Activated T-helper 2 cell treated with anti-CD3 and anti-CD28 coated beads, Interferon-gamma antibody, Interleukin-2, Interleukin-4, amounts not matched to agents 10 μg/mL and 5 μg/mL and 100 μg/mL, durations not matched to agents 14 hours and 24 hours and 36 hours (primary cell): ENCODE data around the gene EPS8L3. TPM values are rescaled to one million over a fixed set of nuclear protein-coding genes. Genes with fewer than 3 reads are reported as not detected.

Source experiments
- DNase-seq: peaks from one replicate; pipeline ENCODE4 v3.0.0; 2021; ENCODE audit warnings: low spot score
- H3K27ac Mint-ChIP-seq: one replicate; pipeline ENCODE4 v1.8.0; 2021; ENCODE audit warnings: mixed read lengths
- H3K27me3 Mint-ChIP-seq: one replicate; pipeline ENCODE4 v1.8.0; 2021; ENCODE audit warnings: low read depth, mixed read lengths
- H3K36me3 Mint-ChIP-seq: one replicate; pipeline ENCODE4 v1.8.0; 2021; ENCODE audit warnings: low read depth, mixed read lengths
- H3K4me1 Mint-ChIP-seq: one replicate; pipeline ENCODE4 v1.8.0; 2021; ENCODE audit warnings: low read depth, mixed read lengths
- H3K4me3 Mint-ChIP-seq: one replicate; pipeline ENCODE4 v1.8.0; 2021; ENCODE audit warnings: low read depth, mild to moderate bottlenecking, moderate library complexity, mixed read lengths
- H3K9me3 Mint-ChIP-seq: one replicate; pipeline ENCODE4 v1.8.0; 2021; ENCODE audit warnings: mixed read lengths
- intact Hi-C: fragments of 100-400 bp; cut with micrococcal nuclease; formaldehyde crosslinking; loops from one replicate; pipeline ENCODE4 v1.15.1; 2023
- total RNA-seq: library from RNA; stranded (reverse); gene quantifications from 2 replicates; pipeline ENCODE4 v1.2.3, GENCODE V29; 2022

EPS8L3 gene
- total RNA-seq, 1 donor from 2014 or later = not detected

- Mint-ChIP-seq H3K27me3 (peaks cover 22% of the 10 kb centered on the region), H3K36me3 (no peaks in the 10 kb centered on the region), H3K27ac (no peak overlapping the region), H3K9me3 (no peaks in the 10 kb centered on the region), H3K4me1 (peaks cover 2% of the 10 kb centered on the region), H3K4me3 (no peak overlapping the region)
- intact Hi-C loops = no loop called here
- DNase-seq = no peak
Measured at GRCh38 chr1:109724933-109725332, 38.8 kb downstream of the EPS8L3 start.

DNA sequence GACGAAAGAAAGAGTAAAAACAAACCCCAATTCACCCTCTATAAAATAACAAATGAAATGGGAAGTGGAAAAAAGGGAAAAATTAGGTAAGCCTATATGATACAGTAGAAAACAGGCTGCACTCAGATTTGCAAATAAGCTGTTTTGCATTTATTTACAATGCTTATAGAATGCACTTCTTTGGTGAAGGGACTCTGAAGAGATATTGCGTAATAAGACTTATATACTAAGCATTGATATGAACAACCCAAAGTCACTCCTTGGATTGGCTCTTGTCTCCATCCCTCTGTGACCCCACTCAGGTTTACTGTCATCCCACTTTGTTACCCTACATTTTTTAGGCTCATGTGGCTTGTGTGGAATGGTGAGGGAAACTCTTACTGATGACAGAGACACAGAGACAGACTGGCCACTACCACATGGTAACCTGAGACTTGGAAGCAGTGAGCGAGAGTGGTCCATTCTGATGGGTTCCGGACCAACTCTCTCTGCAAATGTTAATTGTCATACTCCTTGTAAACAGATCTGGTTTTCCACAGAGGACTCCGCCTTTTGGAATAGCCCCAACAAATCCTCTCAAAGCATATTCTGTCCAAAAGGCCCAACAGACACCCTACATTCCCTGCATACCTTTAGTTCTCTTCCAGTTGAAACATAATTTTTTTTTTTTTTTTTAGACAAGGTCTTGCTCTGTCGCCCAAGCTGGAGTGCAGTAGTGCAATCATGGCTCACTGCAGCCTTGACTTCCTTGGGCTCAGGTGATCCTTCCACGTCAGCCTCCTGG, 40.6 kb downstream of the EPS8L3 start:
- intact Hi-C loops = no loop called here
- Mint-ChIP-seq H3K36me3 (no peaks in the 10 kb centered on the region), H3K27ac (no peak overlapping the region), H3K4me1 (peaks cover 6% of the 10 kb centered on the region), H3K9me3 (no peaks in the 10 kb centered on the region), H3K4me3 (no peak overlapping the region), H3K27me3 (peaks cover 19% of the 10 kb centered on the region)
- no peak for DNase-seq

DNA sequence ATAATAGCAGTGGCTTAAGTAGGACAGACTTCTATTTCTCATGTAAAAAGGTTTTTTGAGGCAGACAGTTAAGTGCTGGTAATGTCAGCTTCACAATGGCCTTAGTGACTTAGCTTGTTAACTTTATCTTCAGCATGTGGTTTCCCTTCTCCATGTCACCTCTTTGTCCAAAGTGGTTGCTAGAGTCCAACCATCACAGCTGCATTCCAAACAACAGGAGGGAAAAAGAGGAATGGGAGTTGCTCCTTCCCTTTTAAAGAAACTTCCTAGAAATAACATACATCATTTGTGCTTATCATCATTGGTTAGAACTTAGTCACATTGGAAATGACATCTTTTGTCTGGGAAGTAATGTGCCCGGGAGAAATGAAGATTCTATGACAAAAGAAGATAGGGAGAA, 41.8 kb downstream of the EPS8L3 start:
- peaks cover 19% of the 10 kb centered on the region for H3K27me3 Mint-ChIP-seq
- DNase-seq = no peak
- no peak overlapping the region for H3K4me3 Mint-ChIP-seq
- H3K27ac Mint-ChIP-seq = no peak overlapping the region
- H3K36me3 Mint-ChIP-seq = no peaks in the 10 kb centered on the region
- no peaks in the 10 kb centered on the region for H3K9me3 Mint-ChIP-seq
- peaks cover 6% of the 10 kb centered on the region for H3K4me1 Mint-ChIP-seq
- intact Hi-C loops = no loop called here

- intact Hi-C loops = no loop called here
- no peaks in the 10 kb centered on the region for H3K36me3 Mint-ChIP-seq
- no peak overlapping the region for H3K4me3 Mint-ChIP-seq
- no peaks in the 10 kb centered on the region for H3K9me3 Mint-ChIP-seq
- peaks cover 19% of the 10 kb centered on the region for H3K27me3 Mint-ChIP-seq
- H3K4me1 Mint-ChIP-seq = peaks cover 6% of the 10 kb centered on the region
- no peak for DNase-seq
- H3K27ac Mint-ChIP-seq = no peak overlapping the region
Measured at GRCh38 chr1:109721042-109721441, 42.7 kb downstream of the EPS8L3 start.

- intact Hi-C loops = no loop called here
- Mint-ChIP-seq H3K4me1 (peaks cover 6% of the 10 kb centered on the region), H3K36me3 (no peaks in the 10 kb centered on the region), H3K9me3 (no peaks in the 10 kb centered on the region), H3K4me3 (no peak overlapping the region), H3K27ac (no peak overlapping the region), H3K27me3 (peaks cover 15% of the 10 kb centered on the region)
- DNase-seq = no peak
Measured at GRCh38 chr1:109719337-109719837, 44.3 kb downstream of the EPS8L3 start.

GRCh38 chr1:109718495-109718894, 45.2 kb downstream of the EPS8L3 start:
- intact Hi-C loops = no loop called here
- Mint-ChIP-seq H3K9me3 (no peaks in the 10 kb centered on the region), H3K27me3 (peaks cover 14% of the 10 kb centered on the region), H3K36me3 (no peaks in the 10 kb centered on the region), H3K4me1 (peaks cover 6% of the 10 kb centered on the region), H3K4me3 (no peak overlapping the region), H3K27ac (no peak overlapping the region)
- DNase-seq = no peak

DNA sequence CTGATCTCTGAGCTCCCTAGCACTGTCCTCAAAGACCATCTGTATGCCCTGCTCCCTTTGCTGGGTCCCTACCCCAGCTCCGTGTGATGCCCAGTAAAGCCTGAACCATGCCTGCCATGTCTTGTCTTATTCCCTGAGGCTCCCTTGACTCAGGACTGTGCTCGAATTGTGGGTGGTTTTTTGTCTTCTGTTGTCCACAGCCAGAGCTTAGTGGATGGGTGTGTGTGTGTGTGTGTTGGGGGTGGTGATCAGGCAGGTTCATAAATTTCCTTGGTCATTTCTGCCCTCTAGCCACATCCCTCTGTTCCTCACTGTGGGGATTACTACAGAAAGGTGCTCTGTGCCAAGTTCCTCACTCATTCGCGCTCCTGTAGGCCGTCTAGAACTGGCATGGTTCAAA, 46.0 kb downstream of the EPS8L3 start:
- no peaks in the 10 kb centered on the region for H3K9me3 Mint-ChIP-seq
- no peak overlapping the region for H3K4me3 Mint-ChIP-seq
- DNase-seq = no peak
- peaks cover 16% of the 10 kb centered on the region for H3K27me3 Mint-ChIP-seq
- no peak overlapping the region for H3K27ac Mint-ChIP-seq
- no peaks in the 10 kb centered on the region for H3K36me3 Mint-ChIP-seq
- peaks cover 6% of the 10 kb centered on the region for H3K4me1 Mint-ChIP-seq
- intact Hi-C loops = no loop called here

GRCh38 chr1:109716570-109717090, 47.1 kb downstream of the EPS8L3 start:
- intact Hi-C loops = no loop called here
- Mint-ChIP-seq H3K4me1 (peaks cover 6% of the 10 kb centered on the region), H3K27me3 (peaks cover 14% of the 10 kb centered on the region), H3K4me3 (no peak overlapping the region), H3K9me3 (no peaks in the 10 kb centered on the region), H3K27ac (no peak overlapping the region), H3K36me3 (no peaks in the 10 kb centered on the region)
- no peak for DNase-seq

DNA sequence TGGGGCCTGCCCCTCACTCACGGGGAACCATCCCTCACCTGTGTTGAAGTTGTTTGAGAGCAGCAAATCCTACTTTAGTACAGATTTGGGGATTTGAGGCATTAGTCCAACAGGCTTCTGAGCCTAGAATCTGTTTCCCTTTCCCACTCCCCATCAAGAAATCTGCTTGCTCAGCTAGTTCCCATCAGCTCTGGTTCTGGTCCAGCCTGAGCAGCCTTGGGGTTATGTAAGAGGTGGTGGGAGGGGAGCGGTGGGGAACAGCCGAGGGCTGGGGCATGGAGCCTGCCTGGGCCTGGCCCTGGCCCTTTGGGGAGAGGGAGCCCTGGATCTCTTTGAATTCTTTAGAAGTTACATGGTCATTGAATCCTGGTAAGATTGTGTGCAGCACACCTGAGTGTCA, 47.6 kb downstream of the EPS8L3 start:
- intact Hi-C loops = no loop called here
- H3K9me3 Mint-ChIP-seq = no peaks in the 10 kb centered on the region
- peaks cover 6% of the 10 kb centered on the region for H3K4me1 Mint-ChIP-seq
- H3K27ac Mint-ChIP-seq = no peak overlapping the region
- peaks cover 12% of the 10 kb centered on the region for H3K27me3 Mint-ChIP-seq
- no peak overlapping the region for H3K4me3 Mint-ChIP-seq
- DNase-seq = no peak
- no peaks in the 10 kb centered on the region for H3K36me3 Mint-ChIP-seq

DNA sequence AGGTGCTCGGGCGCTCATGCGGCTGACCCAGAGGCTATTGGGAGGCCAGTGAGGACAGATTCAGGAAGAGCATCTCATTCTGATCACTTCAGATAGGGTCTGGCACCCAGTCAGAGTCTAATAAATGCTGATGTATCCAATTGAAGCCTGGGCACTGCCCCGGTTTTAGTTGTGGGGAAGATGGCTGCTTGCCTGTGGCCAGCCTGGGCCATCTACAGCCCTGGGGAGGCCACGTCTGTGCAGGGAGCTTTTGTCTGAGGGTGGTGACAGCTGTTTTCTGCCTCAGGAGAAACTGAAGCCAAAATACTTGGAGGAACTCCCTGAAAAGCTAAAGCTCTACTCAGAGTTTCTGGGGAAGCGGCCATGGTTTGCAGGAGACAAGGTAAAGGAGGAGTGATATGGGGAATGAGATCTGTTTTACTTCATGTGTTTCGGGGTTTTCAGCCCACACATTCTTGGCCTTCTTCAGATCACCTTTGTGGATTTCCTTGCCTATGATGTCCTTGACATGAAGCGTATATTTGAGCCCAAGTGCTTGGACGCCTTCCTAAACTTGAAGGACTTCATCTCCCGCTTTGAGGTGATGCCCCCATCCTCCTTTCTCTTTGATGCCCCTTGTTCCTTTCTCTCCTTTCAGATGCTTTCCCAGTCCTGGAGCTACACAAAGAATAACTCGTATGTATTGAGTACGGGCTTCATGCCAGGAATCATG, 48.9 kb downstream of the EPS8L3 start:
- no peak overlapping the region for H3K4me3 Mint-ChIP-seq
- H3K27me3 Mint-ChIP-seq = peaks cover 5% of the 10 kb centered on the region
- no peaks in the 10 kb centered on the region for H3K36me3 Mint-ChIP-seq
- H3K9me3 Mint-ChIP-seq = no peaks in the 10 kb centered on the region
- DNase-seq = no peak
- peaks cover 4% of the 10 kb centered on the region for H3K4me1 Mint-ChIP-seq
- intact Hi-C loops = no loop called here
- H3K27ac Mint-ChIP-seq = no peak overlapping the region

DNA sequence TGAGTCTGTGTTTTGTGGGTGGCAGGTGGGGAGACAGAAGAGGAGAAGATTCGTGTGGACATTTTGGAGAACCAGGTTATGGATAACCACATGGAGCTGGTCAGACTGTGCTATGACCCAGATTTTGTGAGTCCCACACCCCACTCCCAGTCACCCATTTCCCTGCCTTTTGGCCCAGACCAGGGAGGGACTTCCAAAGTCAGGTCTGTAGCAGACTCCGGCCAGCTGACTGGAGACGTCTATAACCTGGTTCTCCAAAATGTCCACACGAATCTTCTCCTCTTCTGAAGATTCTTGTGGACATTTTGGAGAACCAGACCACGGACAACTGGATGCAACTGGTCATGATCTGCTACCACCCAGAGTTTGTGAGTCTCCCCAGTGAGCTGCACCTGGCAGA, 50.1 kb downstream of the EPS8L3 start:
- no peaks in the 10 kb centered on the region for H3K4me1 Mint-ChIP-seq
- no peak overlapping the region for H3K27ac Mint-ChIP-seq
- peaks cover 9% of the 10 kb centered on the region for H3K9me3 Mint-ChIP-seq
- peaks cover 2% of the 10 kb centered on the region for H3K36me3 Mint-ChIP-seq
- peaks cover 5% of the 10 kb centered on the region for H3K27me3 Mint-ChIP-seq
- intact Hi-C loops = no loop called here
- no peak overlapping the region for H3K4me3 Mint-ChIP-seq
- no peak for DNase-seq

DNA sequence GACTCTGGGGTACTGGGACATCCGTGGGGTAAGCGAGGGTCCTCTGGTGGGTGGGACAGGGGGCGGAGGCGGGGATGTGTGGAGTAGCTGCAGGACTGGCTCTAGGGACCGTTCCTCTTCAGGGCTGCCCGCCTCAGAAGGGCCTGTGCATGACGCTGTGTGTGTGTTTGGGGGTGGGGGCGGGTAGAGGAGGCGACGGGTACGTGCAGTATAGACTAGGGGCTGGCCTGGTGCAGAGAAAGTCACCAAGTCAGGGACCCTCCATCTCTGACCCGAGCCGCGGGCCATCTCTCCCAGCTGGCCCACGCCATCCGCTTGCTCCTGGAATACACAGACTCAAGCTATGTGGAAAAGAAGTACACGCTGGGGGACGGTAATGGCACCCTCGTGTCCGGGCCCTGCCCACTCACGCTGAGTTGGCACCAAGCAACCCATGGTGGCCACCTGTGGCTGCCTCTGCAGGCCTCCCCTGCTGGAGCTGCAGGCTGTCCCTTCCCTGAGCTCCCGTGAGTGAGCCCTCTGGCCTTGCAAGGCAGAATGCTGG, 51.3 kb downstream of the EPS8L3 start:
- intact Hi-C loops = no loop called here
- H3K36me3 Mint-ChIP-seq = peaks cover 6% of the 10 kb centered on the region
- H3K4me3 Mint-ChIP-seq = no peak overlapping the region
- peaks cover 14% of the 10 kb centered on the region for H3K9me3 Mint-ChIP-seq
- no peaks in the 10 kb centered on the region for H3K4me1 Mint-ChIP-seq
- DNase-seq = no peak
- peaks cover 5% of the 10 kb centered on the region for H3K27me3 Mint-ChIP-seq
- H3K27ac Mint-ChIP-seq = no peak overlapping the region
